GM18858 (cell line): ENCODE data around the gene FAM90A1.
"Not testable (repeated sequence)": the region's sequence is repeated elsewhere in the genome, so short reads cannot be mapped to it uniquely, and the experiment has no call there.

Experiments
- ATAC-seq: cut with Tn5 transposase; IDR thresholded peaks from one replicate; pipeline ENCODE4 v1.9.1; 2021; ENCODE audit not compliant: unreplicated experiment

FAM90A1 gene

DNA sequence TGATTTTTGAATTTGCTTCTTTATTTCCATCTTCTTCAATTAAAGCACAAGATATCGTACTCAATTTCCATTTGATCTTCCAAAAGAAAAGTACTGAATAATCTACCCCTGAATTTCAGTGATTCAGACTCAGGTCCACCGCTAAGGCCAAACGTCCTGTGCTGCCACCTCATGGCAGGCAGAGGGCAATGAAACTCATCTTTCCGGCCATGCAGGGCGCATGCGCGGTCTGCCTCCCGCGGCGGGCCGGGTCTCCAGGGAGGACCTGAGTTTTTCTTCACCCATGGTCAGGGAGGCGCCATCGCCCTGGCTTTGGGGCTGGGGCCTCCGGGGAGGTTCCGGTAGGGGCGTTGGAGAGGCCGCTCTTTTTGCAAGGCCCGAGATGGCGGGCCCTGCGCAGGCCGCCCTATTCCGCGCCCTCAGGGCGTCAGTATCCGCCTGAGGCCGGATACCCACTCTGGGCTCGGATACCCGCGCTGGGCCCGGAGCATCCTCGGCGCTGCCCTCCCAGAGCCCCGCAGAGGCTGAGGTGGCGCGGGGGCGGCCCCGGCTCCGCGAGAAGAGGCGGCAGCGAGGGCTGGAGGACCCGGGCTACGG is 47.3 kb downstream of the FAM90A1 start:
- not testable (repeated sequence) for ATAC-seq

DNA sequence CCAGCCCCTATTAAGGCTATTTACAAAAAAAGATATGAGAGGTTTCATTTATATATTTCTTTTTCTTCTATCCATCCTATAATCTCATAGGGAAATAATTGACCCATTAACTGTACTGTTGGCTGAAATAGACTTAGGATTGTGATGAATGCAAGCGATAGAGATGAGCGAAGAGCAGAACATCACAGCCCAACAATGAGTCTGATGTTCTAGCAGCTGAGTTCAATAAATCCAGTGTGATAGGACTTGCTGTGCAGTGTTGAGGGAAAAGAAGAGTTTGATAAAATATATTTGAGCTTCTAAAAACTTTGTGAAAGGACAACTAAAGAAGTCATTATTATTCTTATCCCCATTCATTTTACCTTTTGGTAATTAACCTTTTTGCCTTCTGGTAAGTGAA is 54.5 kb downstream of the FAM90A1 start:
- ATAC-seq: not testable (repeated sequence)
